Muscle layer of duodenum (tissue), 2 donors: ENCODE measurements around the gene SIRT2.

Experiments
- H3K27ac ChIP-seq: one replicate; pipeline ENCODE4 v1.7.0; 2013; ENCODE audit warnings: mild to moderate bottlenecking, low read length
- H3K27me3 ChIP-seq: one replicate; pipeline ENCODE4 v1.7.0; 2013; ENCODE audit warnings: low read depth, mild to moderate bottlenecking, control low read depth, low read length
- H3K36me3 ChIP-seq, 2 donors: one replicate each; pipeline ENCODE4 v1.7.0; 2013; ENCODE audit warnings: low read length in 2 of 2, control low read depth in 1 of 2, mild to moderate bottlenecking in 1 of 2; ENCODE audit not compliant: insufficient read depth in 2 of 2, control insufficient read depth in 1 of 2
- H3K4me1 ChIP-seq, 2 donors: one replicate each; pipeline ENCODE4 v1.7.0; 2013; ENCODE audit warnings: low read length in 2 of 2, mild to moderate bottlenecking in 2 of 2, control low read depth in 1 of 2, moderate library complexity in 1 of 2; ENCODE audit not compliant: insufficient read depth in 2 of 2, control insufficient read depth in 1 of 2
- H3K4me3 ChIP-seq, 2 donors: one replicate each; pipeline ENCODE4 v1.7.0; 2013; ENCODE audit warnings: low read length in 2 of 2, low read depth in 1 of 2, mild to moderate bottlenecking in 1 of 2
- H3K9me3 ChIP-seq, 2 donors: one replicate each; pipeline ENCODE4 v1.7.0; 2013; ENCODE audit warnings: low read length in 2 of 2, control low read depth in 1 of 2, mild to moderate bottlenecking in 1 of 2; ENCODE audit not compliant: control insufficient read depth in 1 of 2
- donor health status: healthy.

The SIRT2 gene

GRCh38 chr19:38907227-38907626, 7.8 kb upstream of the SIRT2 start:
- no peaks in the 10 kb centered on the region for H3K4me1 ChIP-seq
- H3K36me3 ChIP-seq, result peaks cover 13 to 37% of the 10 kb centered on the region in 2 donors
- no peak overlapping the region for H3K4me3 ChIP-seq
- no peaks in the 10 kb centered on the region for H3K9me3 ChIP-seq
- H3K27me3 ChIP-seq, result no peaks in the 10 kb centered on the region
- no peak overlapping the region for H3K27ac ChIP-seq

GRCh38 chr19:38905620-38906019, 6.2 kb upstream of the SIRT2 start:
- Histone ChIP-seq H3K9me3 (no peaks in the 10 kb centered on the region), H3K27ac (no peak overlapping the region), H3K36me3 (peaks cover 13 to 37% of the 10 kb centered on the region in 2 donors), H3K4me3 (no peak overlapping the region), H3K4me1 (peaks cover under 1 to 4% of the 10 kb centered on the region in 2 donors), H3K27me3 (no peaks in the 10 kb centered on the region)

GRCh38 chr19:38904581-38905539, 5.4 kb upstream of the SIRT2 start:
- Histone ChIP-seq H3K4me1 (peaks cover 4 to 7% of the 10 kb centered on the region in 2 donors), H3K27me3 (no peaks in the 10 kb centered on the region), H3K4me3 (no peak overlapping the region), H3K9me3 (no peaks in the 10 kb centered on the region), H3K27ac (no peak overlapping the region), H3K36me3 (peaks cover 13 to 37% of the 10 kb centered on the region in 2 donors)

- peaks cover 18 to 28% of the 10 kb centered on the region in 2 donors for H3K4me1 ChIP-seq
- peaks cover 9 to 18% of the 10 kb centered on the region in 2 donors for H3K36me3 ChIP-seq
- no peaks in the 10 kb centered on the region for H3K9me3 ChIP-seq
- no peak overlapping the region for H3K4me3 ChIP-seq
- no peaks in the 10 kb centered on the region for H3K27me3 ChIP-seq
- H3K27ac ChIP-seq, result no peak overlapping the region
Measured at GRCh38 chr19:38901683-38902082, 2.3 kb upstream of the SIRT2 start.

GRCh38 chr19:38900743-38901190, 1.3 kb upstream of the SIRT2 start:
- Histone ChIP-seq H3K4me3 (peak overlapping the region; percentile 84 to 87), H3K9me3 (no peaks in the 10 kb centered on the region), H3K27me3 (no peaks in the 10 kb centered on the region), H3K36me3 (peaks cover 9 to 17% of the 10 kb centered on the region in 2 donors), H3K4me1 (peaks cover 18 to 32% of the 10 kb centered on the region in 2 donors), H3K27ac (peak overlapping the region; percentile 88)

- H3K27me3 ChIP-seq, result no peaks in the 10 kb centered on the region
- H3K36me3 ChIP-seq, result peaks cover 9 to 12% of the 10 kb centered on the region in 2 donors
- peak overlapping the region; percentile 88 for H3K27ac ChIP-seq
- peaks cover 18 to 32% of the 10 kb centered on the region in 2 donors for H3K4me1 ChIP-seq
- peak overlapping the region; percentile 84 to 87 for H3K4me3 ChIP-seq
- H3K9me3 ChIP-seq, result no peaks in the 10 kb centered on the region
Measured at GRCh38 chr19:38900202-38900629, 798 bp upstream of the SIRT2 start.

- H3K4me3 ChIP-seq, result peak overlapping the region; percentile 84 to 87
- peaks cover 18 to 32% of the 10 kb centered on the region in 2 donors for H3K4me1 ChIP-seq
- peak overlapping the region; percentile 87 for H3K27ac ChIP-seq
- peaks cover 0 to 2% of the 10 kb centered on the region in 2 donors for H3K36me3 ChIP-seq
- H3K27me3 ChIP-seq, result no peaks in the 10 kb centered on the region
- no peaks in the 10 kb centered on the region for H3K9me3 ChIP-seq
Measured at GRCh38 chr19:38898788-38899446, 501 bp downstream of the SIRT2 start.

GRCh38 chr19:38894968-38895367, 4.5 kb downstream of the SIRT2 start:
- Histone ChIP-seq H3K9me3 (no peaks in the 10 kb centered on the region), H3K27ac (no peak overlapping the region), H3K36me3 (peaks cover 1 to 20% of the 10 kb centered on the region in 2 donors), H3K27me3 (no peaks in the 10 kb centered on the region), H3K4me3 (no peak overlapping the region), H3K4me1 (peaks cover 14 to 25% of the 10 kb centered on the region in 2 donors)

GRCh38 chr19:38893341-38893771, 6.1 kb downstream of the SIRT2 start:
- H3K27ac ChIP-seq, result no peak overlapping the region
- no peaks in the 10 kb centered on the region for H3K27me3 ChIP-seq
- H3K4me3 ChIP-seq, result no peak overlapping the region
- H3K9me3 ChIP-seq, result no peaks in the 10 kb centered on the region
- H3K36me3 ChIP-seq, result peaks cover 17 to 36% of the 10 kb centered on the region in 2 donors
- peaks cover 9 to 19% of the 10 kb centered on the region in 2 donors for H3K4me1 ChIP-seq

- Histone ChIP-seq H3K9me3 (no peaks in the 10 kb centered on the region), H3K27ac (no peak overlapping the region), H3K4me3 (no peak overlapping the region), H3K4me1 (peaks cover 6 to 14% of the 10 kb centered on the region in 2 donors), H3K36me3 (peaks cover 18 to 41% of the 10 kb centered on the region in 2 donors), H3K27me3 (no peaks in the 10 kb centered on the region)
Measured at GRCh38 chr19:38892841-38893240, 6.6 kb downstream of the SIRT2 start.

- peaks cover under 1 to 5% of the 10 kb centered on the region in 2 donors for H3K4me1 ChIP-seq
- no peaks in the 10 kb centered on the region for H3K9me3 ChIP-seq
- peaks cover 18 to 43% of the 10 kb centered on the region in 2 donors for H3K36me3 ChIP-seq
- H3K27me3 ChIP-seq, result no peaks in the 10 kb centered on the region
- H3K4me3 ChIP-seq, result no peak overlapping the region
- H3K27ac ChIP-seq, result no peak overlapping the region
Measured at GRCh38 chr19:38891771-38892170, 7.6 kb downstream of the SIRT2 start.
